ENCODE results near the gene TRDN. TPM values are rescaled to one million over a fixed set of nuclear protein-coding genes. Genes with fewer than 3 reads are reported as not detected.

Gene TRDN
- total RNA-seq, 1 donor from 2014 or later = 0.06 TPM

DNA sequence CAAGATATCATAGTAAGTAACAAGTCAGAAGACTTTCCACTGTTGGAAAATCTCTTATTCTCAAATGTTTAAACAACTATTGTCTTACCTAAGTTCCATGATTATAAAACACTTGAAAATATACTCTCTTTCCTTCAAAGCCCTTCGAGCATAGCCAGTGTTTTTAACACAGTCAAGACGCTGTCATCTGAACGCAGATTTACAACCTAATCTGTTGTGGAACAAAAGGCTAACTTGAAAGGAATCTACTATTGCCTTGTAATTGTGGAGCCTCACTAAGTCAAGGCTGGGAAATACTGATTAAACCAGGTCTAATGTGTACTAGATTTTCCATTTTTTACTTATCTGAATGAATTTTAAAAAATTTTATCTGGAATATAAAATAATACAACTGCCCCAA is 205.8 kb downstream of the TRDN start:
- no peak overlapping the region for H3K27ac Mint-ChIP-seq
- Histone ChIP-seq H2AFZ (replicated peaks) (no peak overlapping the region), H3K36me3 (no peaks in the 10 kb centered on the region), H4K20me1 (ENCODE audit: low read depth) (no peaks in the 10 kb centered on the region), H3K4me1 (no peaks in the 10 kb centered on the region), H3K79me2 (ENCODE audit: low read depth) (no peaks in the 10 kb centered on the region), H3K9me3 (ENCODE audit: low read depth) (no peaks in the 10 kb centered on the region), H3K27me3 (no peaks in the 10 kb centered on the region), H3K9ac (no peak overlapping the region), H3K27ac (no peak overlapping the region), H3F3A (ENCODE audit: low read depth) (no peaks in the 10 kb centered on the region), H3K4me2 (no peak overlapping the region), H3K4me3 (no peak overlapping the region)
- H3K4me3 Mint-ChIP-seq = no peak overlapping the region
- no peak for DNase-seq (ENCODE audit: low spot score)
- TF ChIP-seq, protein P1, sequence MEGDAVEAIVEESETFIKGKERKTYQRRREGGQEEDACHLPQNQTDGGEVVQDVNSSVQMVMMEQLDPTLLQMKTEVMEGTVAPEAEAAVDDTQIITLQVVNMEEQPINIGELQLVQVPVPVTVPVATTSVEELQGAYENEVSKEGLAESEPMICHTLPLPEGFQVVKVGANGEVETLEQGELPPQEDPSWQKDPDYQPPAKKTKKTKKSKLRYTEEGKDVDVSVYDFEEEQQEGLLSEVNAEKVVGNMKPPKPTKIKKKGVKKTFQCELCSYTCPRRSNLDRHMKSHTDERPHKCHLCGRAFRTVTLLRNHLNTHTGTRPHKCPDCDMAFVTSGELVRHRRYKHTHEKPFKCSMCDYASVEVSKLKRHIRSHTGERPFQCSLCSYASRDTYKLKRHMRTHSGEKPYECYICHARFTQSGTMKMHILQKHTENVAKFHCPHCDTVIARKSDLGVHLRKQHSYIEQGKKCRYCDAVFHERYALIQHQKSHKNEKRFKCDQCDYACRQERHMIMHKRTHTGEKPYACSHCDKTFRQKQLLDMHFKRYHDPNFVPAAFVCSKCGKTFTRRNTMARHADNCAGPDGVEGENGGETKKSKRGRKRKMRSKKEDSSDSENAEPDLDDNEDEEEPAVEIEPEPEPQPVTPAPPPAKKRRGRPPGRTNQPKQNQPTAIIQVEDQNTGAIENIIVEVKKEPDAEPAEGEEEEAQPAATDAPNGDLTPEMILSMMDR (IDR thresholded peaks at IDR 0.05) = no peak
- no peak for TF ChIP-seq EZH2 (IDR thresholded peaks at IDR 0.05)
- TF ChIP-seq EZH2phosphoT487 (IDR thresholded peaks at IDR 0.05) = no peak
- H3K27me3 Mint-ChIP-seq (ENCODE audit: insufficient read depth, low read depth) = no peaks in the 10 kb centered on the region
- H3K9me3 Mint-ChIP-seq = no peaks in the 10 kb centered on the region
- no peaks in the 10 kb centered on the region for H3K36me3 Mint-ChIP-seq
- H3K4me1 Mint-ChIP-seq = peaks cover 3% of the 10 kb centered on the region

DNA sequence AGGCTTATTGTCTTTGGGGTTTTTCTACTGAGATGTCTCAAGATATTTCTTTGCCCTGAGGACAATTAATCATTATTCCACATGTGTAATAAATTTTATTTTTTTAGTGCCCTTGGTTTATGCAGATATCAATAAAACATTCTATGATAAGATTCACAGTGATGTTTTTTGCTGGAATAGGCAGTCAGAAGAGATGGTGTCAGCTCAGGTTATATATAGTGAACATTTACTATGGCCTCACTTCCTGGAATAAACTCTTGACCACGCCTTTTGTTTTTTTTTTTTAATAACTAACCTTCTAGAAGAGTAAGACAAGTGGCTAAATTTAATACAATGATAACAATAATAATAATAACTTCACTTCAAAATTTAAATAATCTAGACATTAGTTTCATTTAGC is 209.7 kb downstream of the TRDN start:
- DNase-seq (ENCODE audit: low spot score) = no peak
- Histone ChIP-seq H2AFZ (replicated peaks) (no peak overlapping the region), H4K20me1 (ENCODE audit: low read depth) (no peaks in the 10 kb centered on the region), H3F3A (ENCODE audit: low read depth) (no peaks in the 10 kb centered on the region), H3K27me3 (no peaks in the 10 kb centered on the region), H3K79me2 (ENCODE audit: low read depth) (no peaks in the 10 kb centered on the region), H3K4me3 (no peak overlapping the region), H3K36me3 (no peaks in the 10 kb centered on the region), H3K4me1 (no peaks in the 10 kb centered on the region), H3K4me2 (no peak overlapping the region), H3K9ac (no peak overlapping the region), H3K27ac (no peak overlapping the region), H3K9me3 (ENCODE audit: low read depth) (no peaks in the 10 kb centered on the region)
- Mint-ChIP-seq H3K4me3 (no peak overlapping the region), H3K27ac (no peak overlapping the region), H3K36me3 (no peaks in the 10 kb centered on the region), H3K9me3 (no peaks in the 10 kb centered on the region), H3K27me3 (ENCODE audit: insufficient read depth, low read depth) (no peaks in the 10 kb centered on the region), H3K4me1 (peaks cover 3% of the 10 kb centered on the region)
- no peak for TF ChIP-seq EZH2phosphoT487 (IDR thresholded peaks at IDR 0.05)
- TF ChIP-seq EZH2 (IDR thresholded peaks at IDR 0.05) = no peak
- TF ChIP-seq, protein P1 (IDR thresholded peaks at IDR 0.05) = no peak

DNA sequence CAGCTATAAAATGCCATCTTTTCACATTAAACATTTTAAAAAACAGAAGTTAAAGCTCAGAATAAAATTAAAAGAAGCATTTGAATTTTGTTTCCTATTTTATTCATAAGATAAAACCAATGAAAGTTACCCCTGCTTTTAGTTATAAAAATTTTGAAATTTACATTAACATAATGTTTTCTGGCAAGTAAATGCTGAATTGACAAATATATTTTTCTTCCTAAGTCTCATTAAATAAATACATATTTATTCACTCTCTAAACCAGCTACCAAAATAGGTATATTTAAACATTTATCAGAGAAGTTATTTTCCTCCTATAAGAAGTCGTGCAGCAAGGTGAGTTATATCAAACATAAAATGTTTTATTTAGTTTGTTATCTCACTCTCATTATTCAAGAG is 213.6 kb downstream of the TRDN start:
- DNase-seq (ENCODE audit: low spot score) = no peak
- Histone ChIP-seq H3K79me2 (ENCODE audit: low read depth) (no peaks in the 10 kb centered on the region), H3F3A (ENCODE audit: low read depth) (no peaks in the 10 kb centered on the region), H3K9me3 (ENCODE audit: low read depth) (no peaks in the 10 kb centered on the region), H3K36me3 (no peaks in the 10 kb centered on the region), H3K27me3 (no peaks in the 10 kb centered on the region), H2AFZ (replicated peaks) (no peak overlapping the region), H3K4me1 (no peaks in the 10 kb centered on the region), H3K9ac (no peak overlapping the region), H3K4me3 (no peak overlapping the region), H3K4me2 (no peak overlapping the region), H4K20me1 (ENCODE audit: low read depth) (no peaks in the 10 kb centered on the region), H3K27ac (no peak overlapping the region)
- TF ChIP-seq, protein P1 (IDR thresholded peaks at IDR 0.05) = no peak
- TF ChIP-seq EZH2phosphoT487 (IDR thresholded peaks at IDR 0.05) = no peak
- no peak for TF ChIP-seq EZH2 (IDR thresholded peaks at IDR 0.05)
- H3K4me1 Mint-ChIP-seq = no peaks in the 10 kb centered on the region
- H3K4me3 Mint-ChIP-seq = no peak overlapping the region
- no peaks in the 10 kb centered on the region for H3K9me3 Mint-ChIP-seq
- no peaks in the 10 kb centered on the region for H3K27me3 Mint-ChIP-seq (ENCODE audit: insufficient read depth, low read depth)
- H3K36me3 Mint-ChIP-seq = no peaks in the 10 kb centered on the region
- H3K27ac Mint-ChIP-seq = no peak overlapping the region
